ENCODE results near the gene EIF3L.

EIF3L gene

DNA sequence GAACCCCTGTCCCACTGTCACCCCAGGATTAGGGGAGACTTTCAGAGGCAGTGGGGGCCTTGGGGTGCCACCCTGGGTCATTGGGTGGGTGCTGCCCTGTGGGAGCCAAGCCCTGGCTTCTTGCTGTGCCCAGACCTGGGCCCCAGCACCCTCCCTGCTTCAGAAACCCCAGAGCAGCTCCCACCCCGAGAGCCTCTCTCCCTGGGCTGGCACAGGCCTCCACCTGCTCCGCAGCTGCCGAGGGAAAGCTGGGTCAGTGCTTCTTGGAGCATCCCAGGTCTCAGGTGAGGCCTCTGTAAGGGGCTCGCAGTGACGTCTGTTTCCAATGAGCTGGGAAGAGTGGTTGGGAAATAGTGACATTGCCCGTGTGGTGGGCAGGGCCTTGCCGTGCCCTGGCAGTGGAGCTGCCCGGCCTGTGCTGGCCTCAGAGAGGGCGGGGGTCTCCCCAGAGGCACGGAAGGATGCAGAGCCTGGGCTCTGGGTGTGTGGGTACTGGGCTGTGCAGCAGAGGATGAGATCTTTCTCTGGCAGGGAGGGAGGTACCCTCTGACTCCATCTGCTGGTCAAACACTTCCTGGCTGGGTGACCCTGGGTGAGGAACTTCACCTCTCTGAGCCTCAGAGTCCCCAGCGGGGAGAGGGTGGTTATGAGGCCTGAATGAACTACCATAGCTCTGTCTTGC lies 81.2 kb downstream of the EIF3L start:
- peak; percentile 65 for DNase-seq

DNA sequence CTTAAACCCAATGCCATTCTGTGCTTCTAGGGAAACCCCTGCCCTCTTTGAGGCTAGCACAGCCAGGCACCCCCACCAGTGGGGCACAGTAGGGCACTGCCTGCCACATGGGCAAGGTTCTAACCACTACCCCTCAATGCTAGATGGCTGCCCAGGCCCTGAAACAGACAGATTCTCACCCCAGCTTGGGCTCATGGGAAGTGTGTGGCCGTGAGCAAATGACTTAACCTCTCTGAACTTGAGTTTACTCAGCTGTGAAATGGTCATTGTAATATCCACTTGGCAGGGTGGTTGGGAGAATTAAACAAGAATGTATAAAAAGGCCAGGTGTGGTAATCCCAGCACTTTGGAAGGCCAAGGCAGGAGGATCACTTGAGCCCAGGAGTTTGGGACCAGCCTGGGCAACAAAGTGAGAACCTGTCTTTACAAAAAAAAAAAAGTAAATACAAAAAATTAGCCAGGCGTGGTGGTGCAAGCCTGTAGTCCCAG lies 81.8 kb downstream of the EIF3L start:
- DNase-seq = no peak

DNA sequence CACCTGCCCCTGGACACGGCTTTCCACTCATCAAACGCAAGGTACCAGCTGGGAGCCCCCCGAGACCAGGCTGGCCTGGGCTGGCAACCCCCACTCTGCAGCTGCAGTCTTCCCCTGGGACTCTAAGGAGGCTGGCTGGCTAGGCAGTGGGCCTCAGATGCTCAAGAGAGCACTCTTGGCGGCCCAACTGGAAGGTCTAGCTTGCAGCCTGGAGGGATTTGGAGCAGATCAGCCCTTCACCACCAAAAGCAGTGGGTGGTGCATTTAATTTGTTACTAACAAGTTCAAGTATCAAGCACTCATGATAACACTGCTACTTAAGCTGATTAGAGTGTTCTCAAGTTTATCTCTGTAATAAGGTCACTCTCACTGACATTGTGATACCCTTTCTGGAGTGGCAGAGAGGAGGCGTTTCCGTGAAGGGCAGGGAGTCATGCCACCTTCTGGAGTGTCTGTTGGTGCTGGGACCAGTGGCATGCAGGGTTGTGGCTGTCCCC lies 82.7 kb downstream of the EIF3L start:
- peak; percentile 29 for DNase-seq

DNA sequence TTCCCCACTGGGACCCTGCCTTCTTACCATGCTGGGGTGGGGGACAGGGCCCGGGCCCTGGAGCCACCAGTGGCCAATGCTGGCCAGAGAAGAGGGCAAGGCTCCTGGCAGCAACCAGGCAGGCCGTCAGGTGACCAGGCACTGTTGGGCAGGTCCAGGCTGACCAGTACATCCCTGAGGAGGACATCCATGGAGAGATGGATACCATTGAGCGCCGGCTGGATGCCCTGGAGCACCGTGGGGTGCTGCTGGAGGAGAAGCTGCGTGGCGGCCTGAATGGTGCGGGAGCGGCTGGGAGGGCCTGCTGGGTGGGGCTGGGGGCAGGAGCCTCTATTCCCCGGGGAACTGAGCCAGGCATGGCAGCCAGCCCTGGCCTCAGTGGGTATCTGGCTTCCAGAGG lies 83.2 kb downstream of the EIF3L start:
- no peak for DNase-seq

DNA sequence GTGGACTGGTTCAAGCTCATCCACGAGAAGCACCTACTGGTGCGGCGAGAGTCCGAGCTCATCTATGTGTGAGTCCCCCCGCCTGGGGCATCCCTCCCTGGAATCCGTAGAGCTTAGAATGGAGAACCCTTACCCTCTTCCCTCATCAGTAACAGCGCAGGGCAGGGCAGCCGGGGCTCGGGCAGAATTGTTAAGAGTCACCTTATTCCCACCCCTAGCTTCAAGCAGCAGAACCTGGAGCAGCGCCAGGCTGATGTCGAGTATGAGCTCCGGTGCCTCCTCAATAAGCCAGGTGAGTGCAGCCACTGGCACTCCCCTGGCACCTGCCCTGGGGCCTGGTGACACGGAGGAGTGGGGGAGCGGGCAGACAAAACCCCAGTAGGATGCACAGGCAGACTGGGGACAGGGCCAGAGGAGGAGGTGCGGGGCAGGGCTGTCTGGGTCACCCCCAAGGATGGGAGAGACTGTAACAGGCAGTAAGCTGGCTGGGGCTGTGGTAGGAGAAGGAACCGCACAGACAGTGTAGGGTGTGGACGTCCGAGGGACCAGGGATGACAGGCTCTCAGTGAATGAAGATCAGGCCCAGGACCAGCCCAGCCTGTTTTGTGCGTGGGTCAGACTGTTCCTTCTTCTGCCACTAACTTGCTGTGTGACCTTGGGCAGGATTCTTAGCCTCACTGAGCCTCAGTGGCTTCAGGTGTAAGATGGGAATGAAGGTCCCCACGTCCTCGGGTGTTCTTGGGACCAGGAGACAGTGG lies 83.8 kb downstream of the EIF3L start:
- DNase-seq = no peak

DNA sequence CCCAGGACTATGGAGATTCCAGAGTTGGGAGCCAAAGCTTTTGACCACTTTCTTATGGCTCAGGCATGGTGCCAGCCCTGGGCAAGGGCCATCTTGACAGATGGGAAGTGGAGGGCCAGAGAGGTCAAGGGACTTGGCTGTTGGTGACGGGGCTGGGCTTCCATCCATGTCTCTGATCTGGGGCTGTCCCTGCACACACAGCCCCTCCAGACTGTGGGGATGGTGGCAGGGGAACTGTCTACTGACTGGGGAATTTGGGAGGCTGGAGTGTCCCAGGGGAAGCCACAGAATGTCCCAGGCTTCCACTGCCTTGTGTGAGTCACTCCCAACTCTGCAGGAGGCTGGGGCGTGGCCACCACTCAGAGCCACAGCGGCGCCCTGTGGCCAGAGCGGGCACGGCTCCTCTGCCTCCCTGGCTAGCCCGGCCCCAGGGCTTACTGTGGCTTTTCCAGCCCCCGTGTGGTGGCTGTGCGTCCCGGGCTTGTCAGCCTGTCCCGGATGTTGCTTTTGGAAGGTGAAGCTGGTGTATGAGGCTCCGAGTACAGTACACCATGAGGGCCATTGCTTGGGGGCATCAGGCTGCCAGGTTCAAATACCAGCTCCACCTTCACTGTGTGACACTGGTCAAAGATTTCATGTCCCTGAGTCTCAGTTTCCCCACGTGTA lies 84.6 kb downstream of the EIF3L start:
- peak; percentile 96 for DNase-seq

Measured in hematopoietic multipotent progenitor cell treated with erythropoietin and hydrocortisone succinate and interleukin-3 and kit ligand, for 6 days (in vitro differentiated cells).